ENCODE results near the gene GATD1. TPM values are rescaled to one million over a fixed set of nuclear protein-coding genes. Genes with fewer than 3 reads are reported as not detected.

Gene GATD1
- total RNA-seq = 10 to 100 TPM; 52.1 to 63.2 TPM

DNA sequence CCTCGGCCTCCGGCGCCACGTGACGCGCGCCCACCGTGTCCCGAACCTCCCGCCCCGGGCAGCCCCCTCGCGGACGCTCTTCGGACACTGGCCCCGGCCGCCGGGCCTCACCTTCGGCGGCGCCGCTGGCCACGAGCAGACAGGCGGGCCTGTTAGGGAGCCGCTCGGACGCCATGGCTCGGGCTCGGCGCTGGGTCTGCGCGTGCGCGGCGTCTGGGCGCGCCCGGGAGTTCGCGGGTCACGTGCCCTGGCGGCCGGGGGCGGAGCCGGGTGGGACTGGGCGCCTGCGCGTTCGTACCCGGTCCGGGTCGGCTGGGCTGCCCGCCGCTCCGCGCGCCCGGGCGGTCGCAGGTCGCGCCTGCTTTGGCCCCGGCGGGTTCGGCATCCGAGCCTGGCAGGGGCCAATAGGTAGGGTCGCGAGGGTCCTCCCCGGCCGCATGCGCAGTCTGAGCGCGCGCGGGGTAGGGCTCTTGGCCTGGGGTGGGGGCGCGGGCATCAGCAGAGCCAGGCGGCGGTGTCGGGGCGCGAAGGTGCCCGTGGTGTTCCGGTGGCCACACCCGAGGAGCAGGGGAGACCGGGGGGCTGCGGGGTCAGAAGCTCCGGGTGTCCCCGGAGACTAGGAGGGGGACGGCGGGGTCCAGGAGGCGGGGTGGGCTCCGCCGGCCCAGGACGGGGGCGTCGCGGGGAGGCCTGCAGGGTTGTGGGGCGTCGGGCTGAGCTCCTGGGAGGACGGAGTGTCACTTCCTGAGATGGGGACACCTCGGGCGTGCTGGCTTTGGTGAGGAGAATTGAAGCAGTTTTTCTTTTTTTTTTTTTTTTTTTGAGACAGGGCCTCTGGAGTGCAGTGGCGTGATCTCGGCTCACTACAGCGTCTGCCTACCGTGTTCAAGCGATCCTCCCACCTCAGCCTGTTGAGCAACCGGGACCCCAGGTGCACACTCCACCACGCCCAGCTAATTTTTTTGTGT, at the start of gene GATD1:
Gene GATD1 (minus strand): TSS at position 200 of the 968 bp plus-strand sequence. CDS start 25 bp downstream, at position 175.
- POLR2A ChIA-PET = interaction anchor here (0.6 to 1.5 kb wide), 7 partner anchors 27 to 192 kb away, joined by 3 to 4 read pairs (median 3); partner anchors contain the start of gene TALDO1
- peaks cover 34% of the 10 kb centered on the region for H3K4me1 Mint-ChIP-seq (ENCODE audit: low read depth)

DNA sequence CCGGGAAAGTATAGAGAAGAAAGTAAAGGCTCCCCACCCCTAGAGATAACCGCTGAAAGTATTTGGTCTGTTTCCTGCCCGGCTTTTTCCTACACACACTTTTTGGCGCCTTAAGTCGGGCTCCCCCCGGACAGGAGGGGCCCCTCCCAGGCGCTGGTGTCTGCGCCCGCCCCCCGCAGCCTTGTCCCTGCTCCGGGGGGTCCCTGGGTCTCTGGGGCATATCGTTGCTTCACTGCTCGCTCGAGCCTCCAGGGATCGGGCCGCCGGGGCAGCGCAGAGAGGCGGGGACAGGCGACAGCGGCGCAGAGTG, 49.5 kb upstream of the GATD1 start:
- H3K27me3 Mint-ChIP-seq (ENCODE audit: low read depth) = peaks cover 29% of the 10 kb centered on the region
- H3K4me1 Mint-ChIP-seq (ENCODE audit: low read depth) = peaks cover 49% of the 10 kb centered on the region
- H3K27ac Mint-ChIP-seq = peak overlapping the region; percentile 84
- POLR2A ChIA-PET = interaction anchor here (0.9 kb wide), 1 partner anchor 22 kb away, joined by 5 read pairs; the partner anchor contains the start of gene PIDD1
- ATAC-seq (peak; percentile 9), DNase-seq (peak; percentile 54)
- no peaks in the 10 kb centered on the region for H3K9me3 Mint-ChIP-seq (ENCODE audit: insufficient read depth)
- H3K36me3 Mint-ChIP-seq (ENCODE audit: low read depth) = peaks cover 17% of the 10 kb centered on the region
- CTCF ChIA-PET = interaction anchor here (1.6 kb wide), 1 partner anchor 22 kb away, joined by 3 read pairs; no protein-coding TSS in a partner anchor
- peak overlapping the region; percentile 81 for H3K4me3 Mint-ChIP-seq

More for the DNA sequence above, at the start of gene GATD1:
- peak; percentile 95 for DNase-seq
- Mint-ChIP-seq H3K27me3 (ENCODE audit: low read depth) (no peaks in the 10 kb centered on the region), H3K27ac (peak within 1 kb of the TSS; percentile 88), H3K9me3 (ENCODE audit: insufficient read depth) (no peaks in the 10 kb centered on the region), H3K36me3 (ENCODE audit: low read depth) (peaks cover 13% of the 10 kb centered on the region), H3K4me3 (peak within 1 kb of the TSS; percentile 83)
- CTCF ChIA-PET = no interaction called here
- ATAC-seq = peak; percentile 87

GRCh38 chr11:826227-826621, 48.9 kb upstream of the GATD1 start:
- DNase-seq (no peak), ATAC-seq (no peak)
- H3K4me1 Mint-ChIP-seq (ENCODE audit: low read depth) = peaks cover 47% of the 10 kb centered on the region
- H3K4me3 Mint-ChIP-seq = peak overlapping the region; percentile 81
- H3K27ac Mint-ChIP-seq = peak overlapping the region; percentile 84
- ChIA-PET CTCF (no interaction called here), POLR2A (interaction anchor here (0.9 kb wide), 1 partner anchor 22 kb away, joined by 5 read pairs; the partner anchor contains the start of gene PIDD1)
- H3K27me3 Mint-ChIP-seq (ENCODE audit: low read depth) = peaks cover 23% of the 10 kb centered on the region
- H3K9me3 Mint-ChIP-seq (ENCODE audit: insufficient read depth) = no peaks in the 10 kb centered on the region
- H3K36me3 Mint-ChIP-seq (ENCODE audit: low read depth) = peaks cover 17% of the 10 kb centered on the region

- ATAC-seq = no peak
- peaks cover 17% of the 10 kb centered on the region for H3K36me3 Mint-ChIP-seq (ENCODE audit: low read depth)
- ChIA-PET CTCF (no interaction called here), POLR2A (interaction anchor here (0.8 to 0.9 kb wide), 2 partner anchors 17 to 21 kb away, joined by 3 to 5 read pairs; partner anchors contain the start of genes PIDD1 and TSPAN4)
- peaks cover 21% of the 10 kb centered on the region for H3K27me3 Mint-ChIP-seq (ENCODE audit: low read depth)
- H3K9me3 Mint-ChIP-seq (ENCODE audit: insufficient read depth) = no peaks in the 10 kb centered on the region
- H3K4me1 Mint-ChIP-seq (ENCODE audit: low read depth) = peaks cover 49% of the 10 kb centered on the region
- DNase-seq = no peak
- no peak overlapping the region for H3K27ac Mint-ChIP-seq
- H3K4me3 Mint-ChIP-seq = no peak overlapping the region
Observed at GRCh38 chr11:825366-826226, 48.3 kb upstream of the GATD1 start.

DNA sequence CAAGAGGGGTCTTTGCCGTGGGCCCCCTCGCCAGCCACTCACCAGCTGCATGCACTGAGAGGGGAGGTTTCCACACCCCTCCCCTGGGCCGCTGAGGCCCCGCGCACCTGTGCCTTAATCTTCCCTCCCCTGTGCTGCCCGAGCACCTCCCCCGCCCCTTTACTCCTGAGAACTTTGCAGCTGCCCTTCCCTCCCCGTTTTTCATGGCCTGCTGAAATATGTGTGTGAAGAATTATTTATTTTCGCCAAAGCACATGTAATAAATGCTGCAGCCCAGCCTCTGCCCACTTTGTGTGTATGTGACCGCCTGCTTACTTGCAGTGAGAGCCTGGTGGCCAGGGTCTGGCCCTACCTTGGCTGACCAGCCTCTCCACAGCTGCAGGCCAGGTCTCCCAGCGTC, 47.7 kb upstream of the GATD1 start:
- DNase-seq (no peak), ATAC-seq (no peak)
- peaks cover 21% of the 10 kb centered on the region for H3K27me3 Mint-ChIP-seq (ENCODE audit: low read depth)
- POLR2A ChIA-PET = no interaction called here
- H3K27ac Mint-ChIP-seq = no peak overlapping the region
- H3K9me3 Mint-ChIP-seq (ENCODE audit: insufficient read depth) = no peaks in the 10 kb centered on the region
- CTCF ChIA-PET = no interaction called here
- peaks cover 17% of the 10 kb centered on the region for H3K36me3 Mint-ChIP-seq (ENCODE audit: low read depth)
- peaks cover 46% of the 10 kb centered on the region for H3K4me1 Mint-ChIP-seq (ENCODE audit: low read depth)
- H3K4me3 Mint-ChIP-seq = no peak overlapping the region

DNA sequence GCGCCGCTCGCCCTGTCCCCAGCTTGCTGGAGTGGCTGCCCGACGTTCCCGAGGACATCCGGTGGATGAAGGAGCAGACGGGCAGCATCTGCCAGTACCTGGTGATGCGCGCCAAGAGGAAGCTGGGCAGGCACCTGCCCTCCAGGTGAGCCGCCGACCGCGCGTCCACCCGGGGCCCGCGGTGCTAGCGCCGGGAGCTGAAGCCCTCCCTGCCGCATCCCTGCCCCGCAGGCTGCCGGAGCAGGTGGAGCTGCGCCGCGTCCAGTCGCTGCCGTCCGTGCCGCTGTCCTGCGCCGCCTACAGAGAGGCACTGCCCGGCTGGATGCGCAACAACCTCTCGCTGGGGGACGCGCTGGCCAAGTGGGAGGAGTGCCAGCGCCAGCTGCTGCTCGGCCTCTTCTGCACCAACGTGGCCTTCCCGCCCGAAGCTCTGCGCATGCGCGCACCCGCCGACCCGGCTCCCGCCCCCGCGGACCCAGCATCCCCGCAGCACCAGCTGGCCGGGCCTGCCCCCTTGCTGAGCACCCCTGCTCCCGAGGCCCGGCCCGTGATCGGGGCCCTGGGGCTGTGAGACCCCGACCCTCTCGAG, 47.1 kb upstream of the GATD1 start:
- POLR2A ChIA-PET = no interaction called here
- ATAC-seq = no peak
- Mint-ChIP-seq H3K27ac (no peak overlapping the region), H3K27me3 (ENCODE audit: low read depth) (peaks cover 15% of the 10 kb centered on the region), H3K4me1 (ENCODE audit: low read depth) (peaks cover 40% of the 10 kb centered on the region), H3K36me3 (ENCODE audit: low read depth) (peaks cover 17% of the 10 kb centered on the region), H3K9me3 (ENCODE audit: insufficient read depth) (no peaks in the 10 kb centered on the region), H3K4me3 (no peak overlapping the region)
- CTCF ChIA-PET = no interaction called here
- no peak for DNase-seq

DNA sequence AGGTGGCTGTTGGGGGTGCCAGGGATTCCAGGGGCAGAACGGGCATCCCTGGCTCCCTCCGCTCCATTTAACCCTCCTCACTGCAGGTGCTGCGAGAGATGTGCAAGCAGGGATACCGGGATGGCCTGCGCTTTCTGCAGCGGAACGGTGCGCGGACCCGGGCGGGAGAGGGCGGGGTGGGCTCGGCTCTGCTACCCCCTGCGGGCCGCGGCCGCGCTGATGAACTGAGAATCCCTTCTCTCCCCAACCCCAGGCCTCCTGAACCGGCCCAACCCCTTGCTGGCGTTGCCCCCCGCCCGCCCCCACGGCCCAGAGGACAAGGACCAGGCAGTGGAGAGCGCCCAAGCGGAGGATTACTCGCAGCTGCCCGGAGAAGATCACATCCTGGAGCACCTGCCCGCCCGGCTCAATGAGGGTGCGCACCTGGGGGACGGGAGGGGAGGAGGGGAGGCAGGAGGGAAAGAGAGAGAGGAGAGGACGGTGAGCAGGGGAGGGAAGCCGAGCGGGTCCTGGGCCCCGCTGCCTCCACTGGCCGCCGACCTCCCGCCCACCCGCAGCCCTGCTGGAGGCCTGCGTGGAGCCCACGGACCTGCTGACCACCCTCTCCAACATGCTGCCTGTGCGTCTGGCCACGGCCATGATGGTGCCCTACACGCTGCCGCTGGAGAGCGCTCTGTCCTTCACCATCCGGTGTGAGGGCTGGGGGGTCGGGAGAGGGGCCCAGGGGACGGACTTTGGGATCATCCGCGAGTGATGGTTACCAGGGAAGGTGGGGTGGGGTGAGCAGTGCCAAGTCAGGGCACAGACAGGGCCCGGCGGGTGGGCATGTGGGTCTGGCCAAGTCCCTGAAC, 46.4 kb upstream of the GATD1 start:
- no peaks in the 10 kb centered on the region for H3K9me3 Mint-ChIP-seq (ENCODE audit: insufficient read depth)
- H3K36me3 Mint-ChIP-seq (ENCODE audit: low read depth) = peaks cover 17% of the 10 kb centered on the region
- DNase-seq (no peak), ATAC-seq (no peak)
- no peak overlapping the region for H3K4me3 Mint-ChIP-seq
- no peak overlapping the region for H3K27ac Mint-ChIP-seq
- peaks cover 33% of the 10 kb centered on the region for H3K4me1 Mint-ChIP-seq (ENCODE audit: low read depth)
- POLR2A ChIA-PET = no interaction called here
- CTCF ChIA-PET = no interaction called here
- H3K27me3 Mint-ChIP-seq (ENCODE audit: low read depth) = peaks cover 9% of the 10 kb centered on the region

- no peaks in the 10 kb centered on the region for H3K9me3 Mint-ChIP-seq (ENCODE audit: insufficient read depth)
- peaks cover 15% of the 10 kb centered on the region for H3K36me3 Mint-ChIP-seq (ENCODE audit: low read depth)
- ChIA-PET CTCF (interaction anchor here (1.0 to 1.3 kb wide), 2 partner anchors 11 to 26 kb away, joined by 3 read pairs; no protein-coding TSS in a partner anchor), POLR2A (interaction anchor here (0.9 to 2.9 kb wide), 4 partner anchors 11 to 22 kb away, joined by 3 to 27 read pairs (median 3); partner anchors contain the start of genes CD151 and RPLP2)
- peak overlapping the region; percentile 34 for H3K27ac Mint-ChIP-seq
- ATAC-seq = no peak
- no peak for DNase-seq
- no peaks in the 10 kb centered on the region for H3K27me3 Mint-ChIP-seq (ENCODE audit: low read depth)
- H3K4me3 Mint-ChIP-seq = peak overlapping the region; percentile 80
- peaks cover 22% of the 10 kb centered on the region for H3K4me1 Mint-ChIP-seq (ENCODE audit: low read depth)
Observed at GRCh38 chr11:821512-822371, 44.5 kb upstream of the GATD1 start.

DNA sequence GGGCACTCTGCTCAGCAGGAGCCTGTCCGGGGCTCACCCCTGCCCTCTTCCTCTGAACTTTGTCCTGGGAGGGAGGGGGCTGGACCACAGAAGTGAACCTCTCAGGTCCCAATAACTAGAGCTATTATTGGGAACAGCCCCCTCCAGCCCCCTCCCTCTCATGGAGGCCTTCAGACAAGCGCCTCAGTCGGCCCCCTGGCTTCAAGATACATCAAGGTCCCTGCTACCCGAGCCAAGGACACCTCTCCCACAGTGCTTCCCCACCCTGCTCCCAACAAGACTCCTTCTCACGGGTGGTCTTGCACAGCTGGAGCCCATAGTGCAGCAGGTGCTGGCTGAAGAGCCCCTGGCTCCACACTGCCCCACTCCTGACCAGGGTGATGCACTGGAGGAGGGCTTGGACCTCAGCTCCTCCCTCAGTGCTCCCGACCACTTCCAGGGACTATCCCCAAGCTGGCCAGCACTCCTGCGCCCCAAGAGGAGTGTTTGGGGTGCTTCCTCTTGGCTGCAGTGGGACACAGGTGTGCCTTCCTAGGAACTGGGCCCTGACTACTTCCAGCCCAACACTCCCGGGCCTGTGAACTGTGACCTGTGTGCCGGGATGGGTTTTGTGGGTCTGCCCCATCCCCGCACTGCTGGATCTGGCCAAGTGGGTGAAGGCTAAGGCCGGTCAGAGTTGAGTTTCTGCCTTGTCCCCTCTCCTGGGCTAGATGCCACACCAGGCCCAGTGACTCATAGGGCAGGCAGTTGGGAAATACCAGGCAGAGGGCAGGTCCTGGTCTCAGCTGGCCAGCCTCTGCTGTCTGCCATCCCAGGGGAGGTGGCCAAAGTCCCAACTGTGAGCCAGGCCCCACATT, 43.6 kb upstream of the GATD1 start:
- Mint-ChIP-seq H3K36me3 (ENCODE audit: low read depth) (peaks cover 15% of the 10 kb centered on the region), H3K27me3 (ENCODE audit: low read depth) (no peaks in the 10 kb centered on the region), H3K9me3 (ENCODE audit: insufficient read depth) (no peaks in the 10 kb centered on the region), H3K27ac (peak overlapping the region; percentile 78), H3K4me1 (ENCODE audit: low read depth) (peaks cover 17% of the 10 kb centered on the region), H3K4me3 (peak overlapping the region; percentile 80)
- ChIA-PET CTCF (interaction anchor here (1.3 to 1.6 kb wide), 3 partner anchors 9 to 27 kb away, joined by 3 to 9 read pairs (median 6); partner anchors contain the start of gene CD151), POLR2A (interaction anchor here (0.6 to 2.9 kb wide), 4 partner anchors 10 to 24 kb away, joined by 3 to 31 read pairs (median 16); partner anchors contain the start of genes CD151, CRACR2B and RPLP2)
- no peak for DNase-seq
- ATAC-seq = no peak

Measured in activated CD8-positive, alpha-beta T cell treated with anti-CD3 and anti-CD28 coated beads, Interleukin-2, amount 10 ng/mL, durations not matched to agents 7 days and 5 days (primary cell).